Activated T-helper 1 cell treated with anti-CD3 and anti-CD28 coated beads, Interleukin-12 subunit alpha, Interleukin-12 subunit beta, Interleukin-2, Interleukin-4 antibody, amounts not matched to agents 30 ng/mL and 10 ng/mL and 1 ng/mL, durations not matched to agents 14 hours and 24 hours and 36 hours (primary cell): ENCODE measurements around the gene CPA4. TPM values are rescaled to one million over a fixed set of nuclear protein-coding genes. Genes with fewer than 3 reads are reported as not detected.

ENCODE experiments used
- DNase-seq: peaks from one replicate; pipeline ENCODE4 v3.0.0; 2021; ENCODE audit warnings: low spot score
- H3K27ac Mint-ChIP-seq: one replicate; pipeline ENCODE4 v1.8.0; 2021; ENCODE audit warnings: mild to moderate bottlenecking, mixed read lengths
- H3K27me3 Mint-ChIP-seq: one replicate; pipeline ENCODE4 v1.8.0; 2022; ENCODE audit warnings: mild to moderate bottlenecking, moderate library complexity, mixed read lengths; ENCODE audit not compliant: insufficient read depth
- H3K36me3 Mint-ChIP-seq: one replicate; pipeline ENCODE4 v1.8.0; 2021; ENCODE audit warnings: low read depth, mixed read lengths
- H3K4me1 Mint-ChIP-seq: one replicate; pipeline ENCODE4 v1.8.0; 2021; ENCODE audit warnings: low read depth, mixed read lengths
- H3K4me3 Mint-ChIP-seq: one replicate; pipeline ENCODE4 v1.8.0; 2021; ENCODE audit warnings: mild to moderate bottlenecking, moderate library complexity, mixed read lengths
- H3K9me3 Mint-ChIP-seq: one replicate; pipeline ENCODE4 v1.8.0; 2021; ENCODE audit warnings: mixed read lengths
- intact Hi-C: fragments of 100-400 bp; cut with micrococcal nuclease; formaldehyde crosslinking; loops from one replicate; pipeline ENCODE4 v1.15.1; 2024
- total RNA-seq: library from RNA; stranded (reverse); gene quantifications from 2 replicates; pipeline ENCODE4 v1.2.3, GENCODE V29; 2022

The CPA4 gene
- total RNA-seq, 1 donor from 2014 or later, result not detected

DNA sequence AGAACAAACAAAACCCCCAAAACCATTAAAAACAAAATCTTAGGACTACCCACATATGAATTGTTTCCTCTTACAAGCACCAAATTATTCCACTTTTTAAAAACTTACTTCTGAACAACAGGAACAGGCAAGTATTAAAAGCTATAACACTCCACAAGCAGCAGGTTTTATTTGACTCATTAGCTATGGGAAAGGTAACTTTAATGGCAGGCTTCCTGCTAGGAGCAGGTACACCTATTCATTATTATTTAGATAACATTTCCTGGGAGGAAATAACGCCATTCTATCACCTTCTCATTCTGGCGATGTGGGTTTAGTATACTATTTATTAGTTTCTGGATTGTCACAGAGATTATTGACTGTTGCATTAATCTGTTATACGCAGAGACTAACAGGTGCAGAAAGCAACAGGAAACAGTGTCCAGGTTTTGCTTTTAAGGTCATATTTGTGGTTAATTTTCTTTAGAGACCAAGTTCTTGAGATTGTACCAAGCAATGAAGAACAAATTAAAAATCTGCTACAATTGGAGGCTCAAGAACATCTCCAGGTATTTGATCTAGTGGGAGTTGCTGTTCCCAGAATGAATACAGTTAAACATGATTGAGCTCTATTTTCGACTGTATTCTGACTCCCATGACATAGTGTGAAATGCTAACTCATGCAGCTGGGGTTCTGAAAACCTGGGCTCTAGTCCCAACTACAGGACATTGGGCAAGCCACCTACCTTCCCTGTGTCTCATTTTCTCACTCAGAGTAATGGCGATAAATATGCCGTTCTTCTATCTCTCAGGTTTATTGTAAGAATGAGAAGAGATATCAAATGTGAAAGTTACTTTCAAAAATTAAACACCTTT is 24.3 kb upstream of the CPA4 start:
- H3K4me1 Mint-ChIP-seq, result no peaks in the 10 kb centered on the region
- DNase-seq, result no peak
- no peaks in the 10 kb centered on the region for H3K27me3 Mint-ChIP-seq
- intact Hi-C loops, result no loop called here
- no peak overlapping the region for H3K4me3 Mint-ChIP-seq
- no peaks in the 10 kb centered on the region for H3K9me3 Mint-ChIP-seq
- no peaks in the 10 kb centered on the region for H3K36me3 Mint-ChIP-seq
- H3K27ac Mint-ChIP-seq, result no peak overlapping the region

DNA sequence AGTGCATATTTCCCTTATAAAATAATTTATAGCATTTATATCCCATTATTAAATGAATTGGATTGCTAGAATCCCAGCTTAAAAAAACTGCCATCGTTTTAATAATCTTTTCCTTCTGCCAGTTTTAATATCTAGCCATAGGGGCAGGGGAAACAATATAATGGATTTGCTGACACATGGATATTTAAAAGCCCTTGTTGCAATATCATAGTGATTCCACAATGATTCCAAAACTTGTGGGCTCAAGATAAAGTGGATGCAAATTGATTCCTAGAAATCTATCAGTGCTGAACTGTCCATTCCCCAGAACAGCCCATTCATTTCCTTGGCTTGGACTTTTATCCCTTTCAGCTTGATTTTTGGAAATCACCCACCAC is 23.7 kb upstream of the CPA4 start:
- Mint-ChIP-seq H3K9me3 (no peaks in the 10 kb centered on the region), H3K4me3 (no peak overlapping the region), H3K36me3 (no peaks in the 10 kb centered on the region), H3K4me1 (no peaks in the 10 kb centered on the region), H3K27ac (no peak overlapping the region), H3K27me3 (peaks cover 2% of the 10 kb centered on the region)
- intact Hi-C loops, result no loop called here
- no peak for DNase-seq

DNA sequence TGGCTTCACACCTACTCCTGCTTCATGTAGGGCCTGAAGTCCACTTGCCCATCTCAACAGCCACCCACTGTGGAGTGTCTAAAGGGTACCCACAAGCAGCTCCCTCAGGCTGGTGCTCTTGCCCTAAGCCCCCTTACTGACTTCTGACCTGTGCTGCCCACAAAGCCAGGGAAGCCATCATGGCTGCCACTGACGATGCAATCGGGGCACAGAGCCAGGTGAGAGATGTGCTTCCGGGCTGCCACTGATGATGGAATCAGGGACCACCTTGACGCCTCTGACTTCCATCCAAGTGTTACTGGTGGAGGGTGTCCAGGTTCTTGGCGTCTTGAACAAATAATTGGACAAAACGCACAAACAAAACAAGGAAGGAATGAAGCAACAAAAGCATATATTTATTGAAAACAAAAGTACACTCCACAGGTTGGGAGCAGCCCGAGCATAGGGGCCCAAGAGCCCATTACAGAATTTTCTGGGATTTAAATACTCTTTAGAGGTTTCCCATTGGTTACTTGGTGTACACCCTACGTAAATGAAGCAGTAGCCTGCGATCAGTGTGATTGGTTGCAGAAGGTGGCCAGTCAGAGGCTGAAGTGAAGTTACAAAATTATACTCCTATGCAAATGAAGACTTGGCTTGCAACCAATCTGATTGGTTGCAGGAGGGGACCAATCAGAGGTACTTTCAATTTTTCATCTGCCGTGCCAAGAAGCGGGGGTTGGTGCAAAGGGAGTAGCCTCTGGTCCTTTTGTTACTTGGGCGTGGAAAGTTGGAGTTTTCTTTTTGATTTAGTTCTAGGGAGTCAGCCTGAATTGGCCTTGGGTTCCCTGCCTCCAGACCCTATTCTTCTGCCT is 21.8 kb upstream of the CPA4 start:
- intact Hi-C loops, result no loop called here
- peaks cover 8% of the 10 kb centered on the region for H3K4me1 Mint-ChIP-seq
- DNase-seq, result no peak
- no peak overlapping the region for H3K27ac Mint-ChIP-seq
- no peaks in the 10 kb centered on the region for H3K36me3 Mint-ChIP-seq
- no peaks in the 10 kb centered on the region for H3K9me3 Mint-ChIP-seq
- H3K27me3 Mint-ChIP-seq, result peaks cover 2% of the 10 kb centered on the region
- H3K4me3 Mint-ChIP-seq, result no peak overlapping the region

- Mint-ChIP-seq H3K36me3 (no peaks in the 10 kb centered on the region), H3K27ac (no peak overlapping the region), H3K9me3 (no peaks in the 10 kb centered on the region), H3K27me3 (peaks cover 2% of the 10 kb centered on the region), H3K4me3 (no peak overlapping the region), H3K4me1 (peaks cover 21% of the 10 kb centered on the region)
- no peak for DNase-seq
- intact Hi-C loops, result no loop called here
Measured at GRCh38 chr7:130272381-130273080, 20.4 kb upstream of the CPA4 start.

- H3K9me3 Mint-ChIP-seq, result no peaks in the 10 kb centered on the region
- no peaks in the 10 kb centered on the region for H3K36me3 Mint-ChIP-seq
- H3K27ac Mint-ChIP-seq, result no peak overlapping the region
- intact Hi-C loops, result no loop called here
- DNase-seq, result no peak
- peaks cover 24% of the 10 kb centered on the region for H3K4me1 Mint-ChIP-seq
- H3K27me3 Mint-ChIP-seq, result peaks cover 2% of the 10 kb centered on the region
- peak overlapping the region; percentile 39 for H3K4me3 Mint-ChIP-seq
Measured at GRCh38 chr7:130273081-130273932, 19.7 kb upstream of the CPA4 start.

DNA sequence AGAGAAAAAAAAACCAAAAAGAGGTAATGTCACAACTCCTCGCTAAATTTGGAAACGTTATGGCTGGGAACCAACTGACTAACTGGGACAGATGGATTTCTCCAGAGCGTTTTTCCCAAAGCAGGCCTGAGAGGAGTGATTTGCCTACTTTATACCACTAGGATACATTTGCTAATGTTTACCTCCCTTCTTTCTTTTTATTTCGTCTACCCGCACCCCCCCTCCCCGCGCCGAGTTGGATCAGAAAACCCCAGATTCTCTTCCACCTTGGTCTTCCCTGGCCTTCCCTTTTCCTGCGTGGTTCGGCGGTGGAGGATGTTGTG is 19.1 kb upstream of the CPA4 start:
- H3K27me3 Mint-ChIP-seq, result peaks cover 2% of the 10 kb centered on the region
- intact Hi-C loops, result no loop called here
- H3K4me3 Mint-ChIP-seq, result peak overlapping the region; percentile 22
- no peak for DNase-seq
- no peaks in the 10 kb centered on the region for H3K36me3 Mint-ChIP-seq
- no peak overlapping the region for H3K27ac Mint-ChIP-seq
- no peaks in the 10 kb centered on the region for H3K9me3 Mint-ChIP-seq
- H3K4me1 Mint-ChIP-seq, result peaks cover 24% of the 10 kb centered on the region

DNA sequence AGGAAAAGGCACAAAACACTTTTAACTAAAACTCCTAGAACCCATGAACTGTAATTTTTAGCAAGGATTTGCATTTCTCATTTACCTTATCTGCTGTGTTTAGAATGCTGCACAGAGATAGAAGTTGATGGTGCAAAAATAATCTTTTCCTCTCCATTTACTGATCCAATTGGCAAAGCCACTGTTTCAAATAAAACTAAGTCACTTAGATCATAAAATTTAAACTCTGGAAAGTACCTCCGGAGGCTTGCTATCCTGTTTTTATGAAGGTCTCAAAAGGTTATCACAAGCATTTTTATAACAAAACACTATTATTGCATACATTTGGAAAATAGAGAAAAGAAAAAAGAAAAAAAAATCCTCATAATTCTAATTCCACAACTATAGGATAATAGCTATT is 18.7 kb upstream of the CPA4 start:
- no peak overlapping the region for H3K27ac Mint-ChIP-seq
- H3K9me3 Mint-ChIP-seq, result no peaks in the 10 kb centered on the region
- H3K4me3 Mint-ChIP-seq, result peak overlapping the region; percentile 22
- DNase-seq, result no peak
- H3K36me3 Mint-ChIP-seq, result no peaks in the 10 kb centered on the region
- intact Hi-C loops, result no loop called here
- H3K4me1 Mint-ChIP-seq, result peaks cover 24% of the 10 kb centered on the region
- H3K27me3 Mint-ChIP-seq, result peaks cover 2% of the 10 kb centered on the region

DNA sequence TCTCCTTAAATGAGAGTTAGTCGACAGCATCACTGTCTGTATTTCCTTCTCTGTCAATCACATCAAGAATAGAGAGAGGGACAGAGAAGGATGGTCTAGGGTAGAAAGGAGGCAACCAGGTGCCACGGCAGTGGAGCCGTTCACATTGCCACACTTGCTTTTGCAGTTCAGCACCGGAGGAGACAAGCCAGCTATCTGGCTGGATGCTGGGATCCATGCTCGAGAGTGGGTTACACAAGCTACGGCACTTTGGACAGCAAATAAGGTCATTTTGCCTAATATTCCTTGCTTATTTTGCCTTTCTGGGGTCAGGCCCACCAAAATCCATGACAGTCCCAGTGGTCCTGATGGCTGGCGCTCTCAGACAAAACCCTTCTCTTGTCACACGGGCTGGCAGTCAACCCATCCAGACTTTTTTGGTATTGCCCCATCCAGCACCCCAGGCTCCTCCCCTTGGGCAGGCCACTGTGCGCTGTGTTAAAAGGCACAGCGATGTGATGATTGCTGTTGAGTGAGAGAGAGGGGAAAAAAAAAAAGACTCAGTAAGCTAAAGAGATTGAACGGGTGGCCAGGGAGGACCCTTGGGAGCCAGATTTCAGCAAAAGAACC is 17.9 kb upstream of the CPA4 start:
- intact Hi-C loops, result loop anchor here (5.0 kb wide), 2 partner anchors 33 to 962 kb away; no protein-coding TSS in a partner anchor
- H3K27ac Mint-ChIP-seq, result no peak overlapping the region
- H3K4me1 Mint-ChIP-seq, result peaks cover 24% of the 10 kb centered on the region
- no peak for DNase-seq
- peaks cover 2% of the 10 kb centered on the region for H3K27me3 Mint-ChIP-seq
- H3K36me3 Mint-ChIP-seq, result no peaks in the 10 kb centered on the region
- H3K9me3 Mint-ChIP-seq, result no peaks in the 10 kb centered on the region
- no peak overlapping the region for H3K4me3 Mint-ChIP-seq

DNA sequence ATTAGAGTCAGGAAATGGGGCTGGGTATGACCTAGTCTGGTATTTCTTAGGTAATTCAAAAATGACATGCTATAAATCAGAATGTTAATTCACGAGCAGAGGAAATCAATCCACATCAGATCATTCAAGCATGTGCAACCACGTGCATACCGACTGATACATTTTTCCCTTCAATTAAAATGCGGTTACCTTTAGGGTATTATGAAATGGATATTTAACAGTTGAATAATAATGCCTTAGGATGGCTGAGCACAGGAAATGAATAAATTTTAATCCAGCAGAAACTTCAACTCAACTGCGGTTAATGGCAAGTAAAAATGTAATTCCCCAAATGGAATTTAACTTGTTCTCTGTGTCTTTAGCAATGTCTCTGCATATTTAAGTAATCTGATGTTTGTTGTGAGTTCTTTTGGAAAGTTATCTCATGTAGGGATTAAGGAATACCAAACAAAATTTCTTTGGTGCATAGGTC is 17.1 kb upstream of the CPA4 start:
- peaks cover 24% of the 10 kb centered on the region for H3K4me1 Mint-ChIP-seq
- H3K27ac Mint-ChIP-seq, result peak overlapping the region; percentile 37
- no peaks in the 10 kb centered on the region for H3K36me3 Mint-ChIP-seq
- peaks cover 2% of the 10 kb centered on the region for H3K27me3 Mint-ChIP-seq
- no peak overlapping the region for H3K4me3 Mint-ChIP-seq
- no peak for DNase-seq
- intact Hi-C loops, result loop anchor here (2.0 to 5.0 kb wide), 3 partner anchors 34 to 961 kb away; no protein-coding TSS in a partner anchor
- no peaks in the 10 kb centered on the region for H3K9me3 Mint-ChIP-seq

DNA sequence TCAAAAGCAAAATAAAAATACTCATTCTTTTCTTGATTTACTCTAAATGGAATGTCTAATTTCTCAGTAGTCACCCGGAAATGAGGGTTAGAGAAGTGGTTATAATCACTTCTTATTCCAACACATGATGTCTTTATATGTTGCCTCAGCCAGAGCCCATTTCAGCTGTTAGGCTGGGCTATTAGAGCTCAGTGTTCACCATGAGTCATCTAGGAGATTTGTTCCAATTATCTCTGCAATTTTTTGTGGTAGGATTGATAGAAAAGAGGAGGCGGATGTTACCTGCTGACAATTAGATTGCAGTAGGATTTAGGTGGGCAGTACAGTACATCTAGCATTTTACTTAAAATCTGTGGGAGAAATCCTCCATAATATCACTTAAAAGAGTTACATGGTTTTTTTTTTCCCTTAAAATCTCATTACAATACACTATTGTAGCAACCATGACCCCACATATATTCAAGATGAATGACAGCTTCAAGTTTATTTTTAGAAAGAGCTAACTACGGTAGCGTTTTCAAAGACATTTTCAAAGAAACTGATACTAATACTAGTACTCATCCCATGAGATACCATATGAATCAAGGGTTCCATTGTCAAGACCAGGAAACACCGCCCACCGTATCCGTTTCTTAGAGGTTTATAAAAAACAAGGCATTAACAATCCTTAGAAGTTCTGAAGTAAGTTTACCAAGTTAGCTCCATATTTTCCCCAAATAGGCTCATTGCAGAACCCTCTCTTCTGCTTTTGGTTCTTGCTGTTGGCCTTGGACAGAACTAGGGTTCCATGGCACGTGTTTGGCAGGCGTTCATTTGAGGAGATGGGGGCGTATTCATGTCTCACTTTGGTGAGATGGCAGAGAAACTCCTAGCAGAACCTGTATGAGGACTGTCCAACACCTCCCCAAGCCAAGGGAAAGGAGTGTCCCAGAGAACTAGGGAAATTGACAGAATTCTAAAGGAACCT is 15.9 kb upstream of the CPA4 start:
- peak overlapping the region; percentile 13 for H3K4me3 Mint-ChIP-seq
- H3K27me3 Mint-ChIP-seq, result peaks cover 2% of the 10 kb centered on the region
- DNase-seq, result no peak
- H3K4me1 Mint-ChIP-seq, result peaks cover 24% of the 10 kb centered on the region
- peak overlapping the region; percentile 73 for H3K27ac Mint-ChIP-seq
- intact Hi-C loops, result loop anchor here (1.0 to 5.0 kb wide), 8 partner anchors 35 to 960 kb away; partner anchors contain the start of genes CEP41 and TMEM209
- H3K9me3 Mint-ChIP-seq, result no peaks in the 10 kb centered on the region
- no peaks in the 10 kb centered on the region for H3K36me3 Mint-ChIP-seq
